ENCODE measurements around the gene SAA1. TPM values are rescaled to one million over a fixed set of nuclear protein-coding genes. Genes with fewer than 3 reads are reported as not detected.
A peak's percentile ranks its signal among the peaks of the same experiment; 100 is the strongest.
"Not testable (repeated sequence)": the region's sequence is repeated elsewhere in the genome, so short reads cannot be mapped to it uniquely, and the experiment has no call there.

The SAA1 gene
- total and polyA plus RNA-seq, 9 of the 15 experiments (the other 6 are each of a cell fraction or from before 2014, with no cell fraction given), result 6.3 TPM; not detected in 8

- H3K4me1 ChIP-seq (replicated peaks in 1 of 2; ENCODE audit: control insufficient read depth in 2 of 2, insufficient read depth in 2 of 2, low read length in 2 of 2); H3K36me3 ChIP-seq (ENCODE audit: control insufficient read depth, insufficient read depth, low read length); H3K79me2 ChIP-seq (ENCODE audit: control insufficient read depth, insufficient read depth, low read length); H3K4me3 ChIP-seq; intact Hi-C loops (cut with micrococcal nuclease); H3K9ac ChIP-seq (ENCODE audit: insufficient read depth in 1 of 2, low read depth in 2 of 2, low read length in 2 of 2); H2AFZ ChIP-seq (ENCODE audit: low read depth, low read length); H3K4me2 ChIP-seq (ENCODE audit: insufficient read depth, low read length); in situ Hi-C loops (cut with MboI); DNase-seq (ENCODE audit: extremely low read depth in 1 of 4, low spot score in 3 of 4); ATAC-seq; H4K20me1 ChIP-seq (replicated peaks; ENCODE audit: control insufficient read depth, insufficient read depth, low read length); H3K9me1 ChIP-seq (ENCODE audit: control insufficient read depth, insufficient read depth, low read length); H3K9me3 ChIP-seq (replicated peaks; ENCODE audit: control insufficient read depth, insufficient read depth, low read depth, low read length); H3K27ac ChIP-seq (ENCODE audit: extremely low read depth, low read depth, low read length); FAIRE-seq; CTCF ChIA-PET (ENCODE audit: low intra/inter-chr PET ratio); BruUV-seq (replicated peaks); TF ChIP-seq CEBPG (CRISPR knock-in tag; IDR thresholded peaks at IDR 0.05): not testable (repeated sequence)
- 2% methylated on average over 7 of the region's 8 CpGs for WGBS (ENCODE audit: insufficient coverage, low coverage, missing lambda C conversion rate)
- peaks cover 28 to 44% of the 10 kb centered on the region in 2 experiments; a peak in 4 of 5 replicates for H3K27me3 ChIP-seq (ENCODE audit: control insufficient read depth in 2 of 2, insufficient read depth in 2 of 2, low read length in 2 of 2)
- TF ChIP-seq CEBPG (tag; conservative IDR thresholded peaks at IDR 0.05 in 1 of 2, IDR thresholded peaks at IDR 0.05 in 1 of 2), result peak in 1 of 2 experiments; percentile 22; a peak in 1 of 4 replicates
- TF ChIP-seq CEBPB (tag; IDR thresholded peaks at IDR 0.05), result peak; percentile 43
- POLR2A ChIA-PET, result interaction anchor here (0.6 to 1.3 kb wide), 2 partner anchors 13 to 17 kb away, joined by 3 read pairs; no protein-coding TSS in a partner anchor
These were observed 3.2 kb upstream of the SAA1 start for GRCh38 chr11:18262681-18263350.

- DNase-seq (ENCODE audit: extremely low read depth in 1 of 4, low spot score in 3 of 4), result no peak
- TF ChIP-seq SRSF7 (optimal IDR thresholded peaks at IDR 0.05; ENCODE audit: low read depth, low read length), result no peak
- TF ChIP-seq EP400 (IDR thresholded peaks at IDR 0.05), result no peak
- no peak for TF ChIP-seq ZNF584 (CRISPR knock-in tag; IDR thresholded peaks at IDR 0.05; ENCODE audit: low read depth)
- TF ChIP-seq MTF1 (CRISPR knock-in tag; IDR thresholded peaks at IDR 0.05; ENCODE audit: borderline replicate concordance), result no peak
- TF ChIP-seq NONO (IDR thresholded peaks at IDR 0.05; ENCODE audit: low read depth in 2 of 2, low read length in 1 of 2), result no peak
- no peak for TF ChIP-seq CHAMP1 (IDR thresholded peaks at IDR 0.05)
- no peak for TF ChIP-seq MEF2D (tag; conservative IDR thresholded peaks at IDR 0.05; ENCODE audit: low read depth)
- Histone ChIP-seq H3K27ac (ENCODE audit: extremely low read depth, low read depth, low read length) (no peak overlapping the region), H4K20me1 (replicated peaks; ENCODE audit: control insufficient read depth, insufficient read depth, low read length) (0 out of 2 replicates have a peak, but pooled peaks cover 2% of the 10 kb centered on the region), H2AFZ (ENCODE audit: low read depth, low read length) (no peak overlapping the region), H3K27me3 (ENCODE audit: control insufficient read depth in 2 of 2, insufficient read depth in 2 of 2, low read length in 2 of 2) (peaks cover 24 to 41% of the 10 kb centered on the region in 2 experiments; a peak in 4 of 5 replicates), H3K36me3 (ENCODE audit: control insufficient read depth, insufficient read depth, low read length) (no peaks in the 10 kb centered on the region), H3K4me1 (replicated peaks in 1 of 2; ENCODE audit: control insufficient read depth in 2 of 2, insufficient read depth in 2 of 2, low read length in 2 of 2) (no peaks in the 10 kb centered on the region), H3K4me3 (no peak overlapping the region), H3K9ac (ENCODE audit: insufficient read depth in 1 of 2, low read depth in 2 of 2, low read length in 2 of 2) (no peak overlapping the region), H3K9me3 (replicated peaks; ENCODE audit: control insufficient read depth, insufficient read depth, low read depth, low read length) (no peaks in the 10 kb centered on the region), H3K79me2 (ENCODE audit: control insufficient read depth, insufficient read depth, low read length) (no peaks in the 10 kb centered on the region), H3K9me1 (ENCODE audit: control insufficient read depth, insufficient read depth, low read length) (no peaks in the 10 kb centered on the region), H3K4me2 (ENCODE audit: insufficient read depth, low read length) (no peak overlapping the region)
- BruUV-seq (replicated peaks), result no TSS peak
- in situ Hi-C loops (cut with MboI) (no loop called here), intact Hi-C loops (cut with micrococcal nuclease) (no loop called here)
- ChIA-PET CTCF (ENCODE audit: low intra/inter-chr PET ratio) (no interaction called here), POLR2A (interaction anchor here (0.6 to 1.3 kb wide), 3 partner anchors 14 to 186 kb away, joined by 3 read pairs; no protein-coding TSS in a partner anchor)
- 0% methylated on average over 4 of the region's 4 CpGs for WGBS (ENCODE audit: insufficient coverage, low coverage, missing lambda C conversion rate)
- FAIRE-seq, result no peak
- no peak for ATAC-seq
These were observed 2.0 kb upstream of the SAA1 start for GRCh38 chr11:18264035-18264434.

All from K562 (cell line).